Spinal cord (tissue), 10 donors: ENCODE data around the gene METTL8. TPM values are rescaled to one million over a fixed set of nuclear protein-coding genes. Genes with fewer than 3 reads are reported as not detected.
"Not testable (repeated sequence)": the region's sequence is repeated elsewhere in the genome, so short reads cannot be mapped to it uniquely, and the experiment has no call there.

ENCODE experiments used
- DNase-seq, 6 donors: peaks; one replicate each; pipeline versions ENCODE4 v3.0.0 to v3.0.0-alpha.2; 2013 to 2015; ENCODE audit warnings: low spot score in 6 of 6, low read depth in 4 of 6
- H3K27ac ChIP-seq: one replicate; pipeline ENCODE4 v1.5.1; 2013; ENCODE audit warnings: low read depth, low read length, control low read depth
- H3K27me3 ChIP-seq: one replicate; pipeline ENCODE4 v1.6.1; 2013; ENCODE audit warnings: low read length; ENCODE audit not compliant: control insufficient read depth, insufficient read depth
- H3K36me3 ChIP-seq: one replicate; pipeline ENCODE4 v1.6.1; 2013; ENCODE audit warnings: low read length; ENCODE audit not compliant: control insufficient read depth, insufficient read depth
- H3K4me1 ChIP-seq: one replicate; pipeline ENCODE4 v1.6.1; 2013; ENCODE audit warnings: low read length; ENCODE audit not compliant: control insufficient read depth, insufficient read depth
- H3K4me3 ChIP-seq: one replicate; pipeline ENCODE4 v1.5.1; 2013; ENCODE audit warnings: low read depth, low read length, control low read depth
- H3K9me3 ChIP-seq: one replicate; pipeline ENCODE4 v1.6.1; 2013; ENCODE audit warnings: low read length; ENCODE audit not compliant: control insufficient read depth, insufficient read depth
- WGBS: methylation state at CpG from one replicate; pipeline ENCODE4 v1.1.5; 2013; ENCODE audit warnings: missing lambda C conversion rate; ENCODE audit not compliant: insufficient coverage; 5-methylcytosine and 5-hydroxymethylcytosine counted together
- polyA plus RNA-seq, 2 donors: library from polyadenylated mRNA; unstranded; fragments of 120-200 nt; gene quantifications; one replicate each; pipeline ENCODE4 v1.2.1, GENCODE V29; 2013; ENCODE audit not compliant: insufficient read length in 2 of 2
- total RNA-seq, 2 donors: library from RNA; depleted of rRNA in 1 of 2; stranded (reverse); fragments of 120-200 nt in 1 of 2; fragments of >200 nt in 1 of 2; gene quantifications; one replicate each; pipeline versions ENCODE4 v1.2.3 to v1.2.4, GENCODE V29; 2013 to 2014
- donor health status: healthy.

Gene METTL8
- total and polyA plus RNA-seq, 4 donors = 14.3 to 25.9 (median 17.6) TPM

- no peak for DNase-seq
- 100% methylated on average over 1 of the region's 4 CpGs for WGBS
- no peak overlapping the region for H3K4me3 ChIP-seq
- H3K9me3 ChIP-seq = peaks cover 4% of the 10 kb centered on the region
- no peaks in the 10 kb centered on the region for H3K27me3 ChIP-seq
- peaks cover 11% of the 10 kb centered on the region for H3K36me3 ChIP-seq
- H3K4me1 ChIP-seq = peaks cover 7% of the 10 kb centered on the region
- no peak overlapping the region for H3K27ac ChIP-seq
These were observed 1.4 kb downstream of the METTL8 start for GRCh38 chr2:171432206-171432968.

- no peak overlapping the region for H3K27ac ChIP-seq
These were observed 2.1 kb downstream of the METTL8 start for GRCh38 chr2:171431677-171432167.

GRCh38 chr2:171430516-171431410, 3.0 kb downstream of the METTL8 start:
- H3K9me3 ChIP-seq = peaks cover 2% of the 10 kb centered on the region
- H3K4me1 ChIP-seq = peaks cover 7% of the 10 kb centered on the region
- H3K27me3 ChIP-seq = no peaks in the 10 kb centered on the region
- DNase-seq = no peak
- H3K4me3 ChIP-seq = no peak overlapping the region
- 100% methylated on average over 4 of the region's 7 CpGs for WGBS
- H3K27ac ChIP-seq = no peak overlapping the region
- peaks cover 7% of the 10 kb centered on the region for H3K36me3 ChIP-seq

More at GRCh38 chr2:171431677-171432167, 2.1 kb downstream of the METTL8 start:
- no peak for DNase-seq
- Histone ChIP-seq H3K4me1 (peaks cover 7% of the 10 kb centered on the region), H3K4me3 (no peak overlapping the region), H3K27me3 (no peaks in the 10 kb centered on the region), H3K9me3 (peaks cover 4% of the 10 kb centered on the region), H3K36me3 (peaks cover 9% of the 10 kb centered on the region)
- 99% methylated on average over 8 of the region's 9 CpGs for WGBS

- not testable (repeated sequence) for H3K27ac ChIP-seq, H3K9me3 ChIP-seq, H3K4me1 ChIP-seq, H3K27me3 ChIP-seq, H3K36me3 ChIP-seq, H3K4me3 ChIP-seq, DNase-seq
- no CpG with 5 or more reads among the region's 2 CpGs for WGBS
These were observed 10.9 kb downstream of the METTL8 start for GRCh38 chr2:171422710-171423495.

GRCh38 chr2:171420728-171421563, 12.8 kb downstream of the METTL8 start:
- WGBS = no CpG with 5 or more reads among the region's 3 CpGs
- Histone ChIP-seq H3K27ac (no peak overlapping the region), H3K9me3 (peaks cover 5% of the 10 kb centered on the region), H3K4me3 (no peak overlapping the region), H3K36me3 (no peaks in the 10 kb centered on the region), H3K27me3 (no peaks in the 10 kb centered on the region), H3K4me1 (no peaks in the 10 kb centered on the region)
- no peak for DNase-seq

GRCh38 chr2:171419333-171419732, 14.5 kb downstream of the METTL8 start:
- WGBS = 100% methylated on average over 2 of the region's 2 CpGs
- no peaks in the 10 kb centered on the region for H3K4me1 ChIP-seq
- peaks cover 5% of the 10 kb centered on the region for H3K9me3 ChIP-seq
- DNase-seq = no peak
- H3K27ac ChIP-seq = no peak overlapping the region
- H3K4me3 ChIP-seq = no peak overlapping the region
- H3K36me3 ChIP-seq = no peaks in the 10 kb centered on the region
- no peaks in the 10 kb centered on the region for H3K27me3 ChIP-seq

DNA sequence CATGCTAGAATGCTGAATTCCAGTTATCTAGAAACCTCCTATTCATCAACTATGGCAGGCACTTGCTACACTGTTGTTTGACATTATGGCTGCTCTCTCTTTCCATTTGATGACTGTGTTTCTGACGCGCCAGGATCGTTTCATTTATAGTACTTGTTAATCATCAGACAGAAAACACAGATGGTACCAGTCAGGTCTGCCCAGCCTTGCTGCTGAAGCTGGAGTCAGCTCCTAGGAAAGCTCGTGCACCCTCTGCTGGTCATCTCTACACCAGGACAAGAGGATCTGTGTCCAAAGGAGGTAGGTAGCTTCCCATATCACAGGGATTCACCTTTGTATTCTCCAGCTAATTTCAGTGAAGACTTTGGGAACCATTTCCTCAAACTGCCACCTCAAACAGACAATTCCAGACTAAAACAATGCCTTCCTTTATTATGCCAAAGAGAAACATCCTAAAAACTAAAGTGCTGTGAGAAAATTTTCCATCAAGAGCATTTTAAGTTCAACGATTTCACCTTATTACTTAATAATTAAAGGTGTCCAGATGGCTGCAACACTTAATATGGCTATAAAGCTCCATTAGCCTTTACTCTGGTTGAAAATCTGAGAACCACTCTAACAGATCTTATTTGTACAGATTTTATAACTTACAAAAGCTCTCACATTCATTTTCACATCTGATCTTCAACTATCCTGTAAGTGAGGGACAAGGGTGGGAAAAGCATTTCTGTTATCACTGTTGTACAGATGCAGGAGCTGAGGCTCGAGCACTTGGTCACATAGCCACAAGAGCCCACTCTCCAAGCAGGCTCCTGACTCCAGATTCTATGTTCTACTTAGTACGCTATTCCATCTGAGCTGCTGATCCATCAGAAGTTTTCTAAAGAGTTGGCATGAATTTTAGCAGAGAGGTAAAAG, 17.5 kb downstream of the METTL8 start:
- peak; percentile 62 to 98 (median 80) for DNase-seq
- Histone ChIP-seq H3K9me3 (no peaks in the 10 kb centered on the region), H3K27ac (no peak overlapping the region), H3K36me3 (no peaks in the 10 kb centered on the region), H3K4me3 (no peak overlapping the region), H3K27me3 (no peaks in the 10 kb centered on the region), H3K4me1 (no peaks in the 10 kb centered on the region)
- 0% methylated on average over 3 of the region's 7 CpGs for WGBS

DNA sequence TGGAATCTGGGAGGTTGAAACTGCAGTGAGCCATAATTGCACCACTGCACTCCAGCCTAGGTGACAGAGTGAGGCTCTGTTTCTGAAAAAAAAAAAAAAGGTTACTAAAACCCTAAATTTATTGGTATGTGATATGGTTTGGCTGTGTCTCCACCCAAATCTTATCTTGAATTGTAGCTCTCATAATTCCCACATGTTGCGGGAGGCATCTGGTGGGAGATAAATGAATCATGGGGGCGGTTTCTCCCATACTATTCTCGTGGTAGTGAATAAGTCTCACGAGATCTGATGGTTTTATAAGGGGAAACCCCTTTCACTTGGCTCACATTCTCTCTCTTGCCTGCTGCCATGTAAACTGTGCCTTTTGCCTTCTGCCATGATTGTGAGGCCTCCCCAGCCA, 19.1 kb downstream of the METTL8 start:
- H3K4me3 ChIP-seq, H3K9me3 ChIP-seq, H3K4me1 ChIP-seq, H3K27me3 ChIP-seq, H3K36me3 ChIP-seq, DNase-seq, H3K27ac ChIP-seq: not testable (repeated sequence)
- no CpG with 5 or more reads among the region's 4 CpGs for WGBS
